Transverse colon (tissue), 4 donors: ENCODE measurements around the gene VANGL1.

Experiments
- POLR2A ChIP-seq: fragments of 450-650 bp; IDR thresholded peaks from one replicate; pipeline ENCODE4 v1.6.1; 2016; ENCODE audit warnings: antibody characterized with exemption, mild to moderate bottlenecking, moderate library complexity
- POLR2AphosphoS5 ChIP-seq, 3 donors: sonication (generic); formaldehyde crosslinking; IDR thresholded peaks; one replicate each; pipeline ENCODE4 v1.6.1; 2016; ENCODE audit warnings: antibody characterized with exemption in 3 of 3
- TF ChIP-seq, protein P1 (sequence below), 5 experiments: fragments of 200-600 bp in 3 of 5; fragments of 450-650 bp in 2 of 5; sonication (generic) in 3 of 5; IDR thresholded peaks; 1 replicate in 2 of 5; 2 replicates in 3 of 5; pipeline ENCODE4 v1.5.1; 2016 to 2017; ENCODE audit warnings: antibody characterized with exemption in 5 of 5, inconsistent platforms in 3 of 5, mild to moderate bottlenecking in 2 of 5, moderate library complexity in 1 of 5

DNA sequence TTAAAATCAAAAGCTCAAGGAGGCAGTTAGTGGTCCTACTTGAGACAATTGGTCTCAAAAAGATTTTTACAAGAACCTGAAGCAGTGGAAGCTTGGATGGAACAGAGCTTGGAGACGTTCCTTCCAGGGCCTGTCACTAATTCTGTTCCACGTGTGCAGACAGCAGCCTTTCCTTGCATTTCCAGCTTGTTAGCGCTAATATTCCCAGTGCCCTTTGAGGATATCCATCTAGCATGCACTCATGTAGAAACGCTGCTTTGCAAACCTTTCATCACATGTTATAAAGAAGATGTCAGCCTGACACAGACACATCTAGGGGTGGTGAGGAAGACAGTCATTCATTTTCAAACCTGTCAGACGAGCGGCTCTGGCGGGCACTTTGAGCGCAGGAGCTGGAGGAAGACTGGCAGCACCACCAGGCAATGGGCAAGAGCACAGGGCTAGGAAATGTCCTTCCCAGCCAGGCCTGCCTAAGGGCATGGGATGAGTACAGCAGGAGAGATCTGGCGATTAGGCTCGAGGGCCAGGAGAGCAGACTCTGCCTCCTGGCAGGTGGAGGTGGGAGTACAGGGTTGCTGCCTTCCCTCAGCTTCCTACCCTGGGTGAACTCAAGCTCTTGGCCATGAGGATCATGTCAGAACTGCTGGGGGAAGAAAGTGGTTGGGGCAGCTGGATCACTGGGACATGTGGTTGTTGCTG is 71.3 kb downstream of the VANGL1 start:
- TF ChIP-seq, protein P1, sequence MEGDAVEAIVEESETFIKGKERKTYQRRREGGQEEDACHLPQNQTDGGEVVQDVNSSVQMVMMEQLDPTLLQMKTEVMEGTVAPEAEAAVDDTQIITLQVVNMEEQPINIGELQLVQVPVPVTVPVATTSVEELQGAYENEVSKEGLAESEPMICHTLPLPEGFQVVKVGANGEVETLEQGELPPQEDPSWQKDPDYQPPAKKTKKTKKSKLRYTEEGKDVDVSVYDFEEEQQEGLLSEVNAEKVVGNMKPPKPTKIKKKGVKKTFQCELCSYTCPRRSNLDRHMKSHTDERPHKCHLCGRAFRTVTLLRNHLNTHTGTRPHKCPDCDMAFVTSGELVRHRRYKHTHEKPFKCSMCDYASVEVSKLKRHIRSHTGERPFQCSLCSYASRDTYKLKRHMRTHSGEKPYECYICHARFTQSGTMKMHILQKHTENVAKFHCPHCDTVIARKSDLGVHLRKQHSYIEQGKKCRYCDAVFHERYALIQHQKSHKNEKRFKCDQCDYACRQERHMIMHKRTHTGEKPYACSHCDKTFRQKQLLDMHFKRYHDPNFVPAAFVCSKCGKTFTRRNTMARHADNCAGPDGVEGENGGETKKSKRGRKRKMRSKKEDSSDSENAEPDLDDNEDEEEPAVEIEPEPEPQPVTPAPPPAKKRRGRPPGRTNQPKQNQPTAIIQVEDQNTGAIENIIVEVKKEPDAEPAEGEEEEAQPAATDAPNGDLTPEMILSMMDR (IDR thresholded peaks at IDR 0.05), result no peak
- no peak for TF ChIP-seq POLR2A
- no peak for TF ChIP-seq POLR2AphosphoS5 (IDR thresholded peaks at IDR 0.05)
